Fibroblast of lung (primary cell): Measurements from ENCODE around the gene RTN4RL1. TPM values are rescaled to one million over a fixed set of nuclear protein-coding genes. Genes with fewer than 3 reads are reported as not detected.
"Not testable (repeated sequence)": the region's sequence is repeated elsewhere in the genome, so short reads cannot be mapped to it uniquely, and the experiment has no call there.

ENCODE experiments used
- DNase-seq, 2 donors: peaks; one replicate each; pipeline versions ENCODE4 v3.0.0 to v3.0.0-alpha.2; 2010; ENCODE audit warnings: low read depth in 2 of 2
- H2AFZ ChIP-seq: 2 replicates; pipeline ENCODE4 v1.5.1; 2012; ENCODE audit warnings: low read length, control low read depth, inconsistent platforms
- H3K27ac ChIP-seq: 2 replicates; pipeline ENCODE4 v1.5.1; 2011; ENCODE audit warnings: low read length, control low read depth; ENCODE audit not compliant: insufficient read depth
- H3K27me3 ChIP-seq: 2 replicates; pipeline ENCODE4 v1.5.1; 2011; ENCODE audit warnings: mild to moderate bottlenecking, low read length; ENCODE audit not compliant: control insufficient read depth, insufficient read depth
- H3K36me3 ChIP-seq: 2 replicates; pipeline ENCODE4 v1.5.1; 2011; ENCODE audit warnings: low read length; ENCODE audit not compliant: control insufficient read depth, insufficient read depth
- H3K4me1 ChIP-seq: 2 replicates; pipeline ENCODE4 v1.5.1; 2011; ENCODE audit warnings: low read length; ENCODE audit not compliant: control insufficient read depth, insufficient read depth; ENCODE audit errors: extremely low read depth
- H3K4me2 ChIP-seq: 2 replicates; pipeline ENCODE4 v1.5.1; 2011; ENCODE audit warnings: low read length, control low read depth; ENCODE audit not compliant: insufficient read depth; ENCODE audit errors: extremely low read depth
- H3K4me3 ChIP-seq, 4 experiments: fragments of 200-600 bp in 1 of 4; sonication (generic) in 1 of 4; replicated peaks in 1 of 4; 2 replicates each; pipeline ENCODE4 v1.5.1; 2011 to 2016; ENCODE audit warnings: low read length in 4 of 4, low read depth in 3 of 4, mild to moderate bottlenecking in 3 of 4, control low read depth in 2 of 4, inconsistent platforms in 1 of 4, mixed read lengths in 1 of 4; ENCODE audit not compliant: insufficient read depth in 1 of 4; ENCODE audit errors: control extremely low read depth in 1 of 4
- H3K79me2 ChIP-seq: 2 replicates; pipeline ENCODE4 v1.5.1; 2012; ENCODE audit warnings: mild to moderate bottlenecking, low read length, inconsistent platforms; ENCODE audit not compliant: control insufficient read depth, insufficient read depth
- H3K9ac ChIP-seq: 2 replicates; pipeline ENCODE4 v1.5.1; 2011; ENCODE audit warnings: mild to moderate bottlenecking, low read length, control low read depth; ENCODE audit not compliant: insufficient read depth
- H3K9me3 ChIP-seq: 2 replicates; pipeline ENCODE4 v1.5.1; 2012; ENCODE audit warnings: low read depth, low read length; ENCODE audit not compliant: control insufficient read depth, insufficient read depth
- H4K20me1 ChIP-seq: 2 replicates; pipeline ENCODE4 v1.5.1; 2011; ENCODE audit warnings: low read length; ENCODE audit not compliant: control insufficient read depth, insufficient read depth; ENCODE audit errors: extremely low read depth
- CTCF ChIP-seq, 2 donors: IDR thresholded peaks in 1 of 2; conservative IDR thresholded peaks in 1 of 2; 1 replicate in 1 of 2; 2 replicates in 1 of 2; pipeline ENCODE4 v1.5.1; 2011 to 2012; ENCODE audit warnings: low read length in 2 of 2, control low read depth in 1 of 2, inconsistent platforms in 1 of 2, low read depth in 1 of 2, mild to moderate bottlenecking in 1 of 2
- EZH2 ChIP-seq: IDR thresholded peaks from 2 replicates; pipeline ENCODE4 v1.5.1; 2012; ENCODE audit warnings: low read length, control low read depth, mild to moderate bottlenecking; ENCODE audit errors: missing control alignments
- polyA plus RNA-seq, 2 donors: library from polyadenylated mRNA; depleted of rRNA in 1 of 2; stranded (reverse) in 1 of 2; unstranded in 1 of 2; fragments of >200 nt; gene quantifications; 2 replicates each; pipeline ENCODE4 v1.2.1, GENCODE V29; 2011 to 2012; ENCODE audit warnings: missing spikeins in 1 of 2
- total RNA-seq: library from RNA; depleted of rRNA; stranded (reverse); fragments of >200 nt; gene quantifications from 2 replicates; pipeline ENCODE4 v1.2.1, GENCODE V29; 2014

Gene RTN4RL1
- total and polyA plus RNA-seq, 2 donors (not counting 1 experiment from before 2014, with no cell fraction given) = 0.39 to 0.83 TPM

GRCh38 chr17:2015314-2015713 lies 9.8 kb downstream of the RTN4RL1 start:
- Histone ChIP-seq H3K9me3 (no peaks in the 10 kb centered on the region), H2AFZ (no peak overlapping the region), H3K4me2 (no peak overlapping the region), H3K27ac (no peak overlapping the region), H3K36me3 (no peaks in the 10 kb centered on the region), H3K9ac (no peak overlapping the region), H3K4me3 (no peak overlapping the region), H3K4me1 (peaks cover 5% of the 10 kb centered on the region), H3K79me2 (no peaks in the 10 kb centered on the region), H3K27me3 (peaks cover 25% of the 10 kb centered on the region), H4K20me1 (no peaks in the 10 kb centered on the region)
- DNase-seq = no peak
- TF ChIP-seq CTCF (conservative IDR thresholded peaks at IDR 0.05 in 1 of 2, IDR thresholded peaks at IDR 0.05 in 1 of 2; ENCODE audit: low read depth in 1 of 2, low read length in 2 of 2) (no peak), EZH2 (no peak)

- peaks cover 5% of the 10 kb centered on the region for H3K4me1 ChIP-seq
- no peak overlapping the region for H3K9ac ChIP-seq
- no peak overlapping the region for H2AFZ ChIP-seq
- no peak for TF ChIP-seq CTCF (conservative IDR thresholded peaks at IDR 0.05 in 1 of 2, IDR thresholded peaks at IDR 0.05 in 1 of 2; ENCODE audit: low read depth in 1 of 2, low read length in 2 of 2)
- no peak for TF ChIP-seq EZH2
- H3K9me3 ChIP-seq = no peaks in the 10 kb centered on the region
- no peaks in the 10 kb centered on the region for H3K79me2 ChIP-seq
- H3K27ac ChIP-seq = no peak overlapping the region
- DNase-seq = no peak
- no peak overlapping the region for H3K4me2 ChIP-seq
- H3K27me3 ChIP-seq = peaks cover 16% of the 10 kb centered on the region
- no peaks in the 10 kb centered on the region for H4K20me1 ChIP-seq
- no peak overlapping the region for H3K4me3 ChIP-seq
- no peaks in the 10 kb centered on the region for H3K36me3 ChIP-seq
These were observed 11.2 kb downstream of the RTN4RL1 start for GRCh38 chr17:2013994-2014317.

GRCh38 chr17:2013220-2013993 lies 11.7 kb downstream of the RTN4RL1 start:
- not testable (repeated sequence) for DNase-seq

More at GRCh38 chr17:2013220-2013993, 11.7 kb downstream of the RTN4RL1 start:
- not testable (repeated sequence) for H3K9ac ChIP-seq, H3K4me3 ChIP-seq, H3K4me2 ChIP-seq, H3K4me1 ChIP-seq, H3K79me2 ChIP-seq, H3K27ac ChIP-seq, H2AFZ ChIP-seq, H3K9me3 ChIP-seq, H3K36me3 ChIP-seq, H4K20me1 ChIP-seq
- H3K27me3 ChIP-seq = peaks cover 11% of the 10 kb centered on the region
